GF-D8 (cell line): ENCODE results near the gene ARL4D.

Experiments
- DNase-seq: peaks from one replicate; lab custom pipeline; 2025; lab: John Stamatoyannopoulos, UW

Gene ARL4D

DNA sequence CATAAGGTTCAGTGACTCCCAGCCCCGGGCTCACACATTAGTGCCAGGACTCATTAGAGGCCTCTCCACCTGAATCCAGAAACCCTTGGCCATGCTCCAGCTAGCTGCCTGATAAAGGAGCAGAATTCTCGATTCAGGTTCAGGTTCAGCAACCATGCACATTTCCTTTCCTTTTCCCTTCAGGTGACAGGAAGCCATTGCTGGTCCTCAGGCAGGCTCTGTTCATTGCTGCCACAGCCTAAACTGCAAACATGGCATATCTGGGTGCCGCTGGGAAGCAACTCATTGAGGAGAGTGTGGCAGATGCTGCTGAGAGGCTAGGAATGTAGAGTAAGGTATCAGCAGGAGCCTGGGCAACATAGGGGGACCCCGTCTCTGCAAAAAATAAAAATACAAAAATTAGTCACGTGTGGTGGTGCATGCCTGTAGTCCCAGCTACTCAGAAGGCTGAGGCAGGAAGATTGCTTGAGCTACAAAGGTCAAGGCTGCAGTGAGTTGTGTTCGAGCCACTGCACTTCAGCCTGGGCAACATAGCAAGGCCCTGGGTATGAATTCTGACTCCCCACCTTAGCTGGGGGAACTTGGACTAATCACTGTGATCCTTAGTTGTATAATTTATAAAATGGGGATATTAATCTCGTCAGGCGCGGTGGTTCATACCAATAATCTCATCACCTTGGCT, 28.7 kb downstream of the ARL4D start:
- DNase-seq, result no peak

DNA sequence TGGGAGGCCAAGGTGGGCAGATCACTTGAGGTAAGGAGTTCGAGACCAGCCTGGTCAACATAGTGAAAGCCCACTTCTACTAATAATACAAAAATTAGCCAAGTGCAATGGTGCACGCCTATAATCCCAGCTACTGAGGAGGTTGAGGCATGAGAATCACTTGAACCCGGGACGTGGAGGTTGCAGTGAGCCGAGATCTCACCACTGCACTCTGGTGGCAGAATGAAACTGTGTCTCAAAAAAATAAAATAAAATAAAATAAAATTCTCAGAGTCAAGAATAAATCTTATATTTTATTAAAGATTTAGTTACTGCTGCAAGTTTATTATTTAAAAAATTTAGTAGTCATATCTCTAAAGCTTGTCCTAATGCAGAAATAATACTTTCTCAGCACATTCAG, 29.7 kb downstream of the ARL4D start:
- no peak for DNase-seq

DNA sequence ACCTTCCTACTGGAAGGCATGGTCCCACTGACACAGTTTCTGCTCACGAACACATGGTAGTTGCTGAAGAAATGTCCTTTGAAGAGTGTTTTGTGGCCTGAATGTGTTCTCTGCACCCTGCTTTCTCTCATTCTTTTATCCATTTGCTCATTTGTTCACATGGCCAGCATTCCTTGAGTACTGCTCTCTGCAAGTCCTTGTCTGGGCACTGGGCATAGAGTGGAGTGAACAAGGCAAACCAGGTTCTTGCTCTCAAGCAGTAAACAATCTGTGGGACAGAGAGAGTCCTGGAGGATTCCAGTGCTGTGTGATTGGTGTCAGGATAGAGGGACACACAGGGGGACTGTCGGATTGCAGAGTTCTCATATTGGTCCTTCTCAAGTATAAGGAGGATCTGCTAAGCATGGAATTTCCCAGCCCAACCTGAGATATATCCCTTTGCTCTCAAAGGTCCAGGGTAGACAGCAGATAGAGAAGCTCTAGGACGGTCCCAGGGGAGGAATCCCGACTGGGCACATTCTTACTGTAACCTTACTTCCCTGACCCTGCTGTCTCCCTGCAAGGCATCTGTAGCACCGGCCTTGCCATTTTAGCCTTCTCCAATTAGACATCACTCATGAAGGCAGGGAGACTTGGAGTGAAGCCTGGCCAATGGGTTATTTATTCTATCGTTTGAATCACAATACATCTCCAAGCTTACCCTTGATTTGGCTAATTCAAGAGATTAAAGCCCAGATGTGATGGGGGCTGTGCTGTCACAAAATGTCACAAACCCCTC, 32.3 kb downstream of the ARL4D start:
- no peak for DNase-seq

DNA sequence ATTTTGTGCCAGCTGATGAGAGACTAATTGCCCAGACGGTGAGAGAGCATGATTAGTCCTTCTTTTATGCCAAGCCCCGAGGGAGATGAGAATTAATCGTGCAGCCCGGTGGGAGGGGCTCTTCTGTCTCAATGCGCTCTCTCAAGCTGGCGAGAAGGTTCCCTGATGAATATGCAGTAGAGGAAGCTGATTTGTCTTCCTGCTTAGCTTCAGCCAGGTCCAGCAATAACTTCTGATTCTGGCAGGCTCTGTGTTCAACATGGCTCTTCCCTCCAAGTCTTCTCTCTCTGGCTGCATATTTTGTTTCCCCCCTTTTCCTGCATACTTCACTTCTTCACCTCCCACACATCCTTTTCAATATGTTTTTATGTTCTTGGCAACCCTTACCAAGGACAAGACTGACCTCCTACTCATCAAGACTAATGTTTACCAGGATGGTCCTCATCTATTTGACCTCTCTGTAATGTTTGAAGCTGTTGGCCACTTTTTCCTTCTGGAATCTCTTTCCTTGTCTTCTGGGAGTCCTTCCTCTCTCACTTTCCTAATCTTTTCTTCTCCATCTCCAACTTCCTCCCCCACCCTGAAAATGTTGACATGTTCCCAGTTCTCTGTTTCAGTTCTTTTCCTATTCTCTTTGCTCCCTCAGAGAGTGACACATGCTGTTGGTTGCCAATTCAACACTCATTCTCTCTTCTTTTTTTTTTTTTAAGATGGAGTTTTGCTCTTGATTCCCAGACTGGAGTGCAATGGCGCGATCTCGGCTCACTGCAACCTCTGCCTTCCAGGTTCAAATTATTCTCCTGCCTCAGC, 33.1 kb downstream of the ARL4D start:
- DNase-seq, result no peak

DNA sequence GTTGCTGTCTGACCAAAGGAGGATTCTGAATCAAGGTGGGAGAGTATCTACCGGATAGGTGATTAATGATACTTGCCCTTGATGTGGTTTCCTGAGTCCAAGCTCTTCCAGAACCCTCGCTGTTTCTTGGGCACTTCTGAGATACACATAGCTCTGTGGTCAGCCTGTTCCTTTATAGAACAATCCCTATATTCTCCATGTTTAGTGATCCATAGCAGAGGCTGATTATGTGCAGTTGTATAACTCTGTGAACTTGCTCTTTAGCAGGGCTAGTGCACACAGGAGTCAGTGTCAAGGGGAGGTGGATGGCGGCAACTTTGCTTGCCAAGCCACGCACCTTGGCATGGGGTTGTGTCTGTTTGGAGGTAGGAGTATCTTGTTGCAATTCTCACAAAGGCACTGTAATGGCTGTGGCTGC, 36.1 kb downstream of the ARL4D start:
- no peak for DNase-seq

DNA sequence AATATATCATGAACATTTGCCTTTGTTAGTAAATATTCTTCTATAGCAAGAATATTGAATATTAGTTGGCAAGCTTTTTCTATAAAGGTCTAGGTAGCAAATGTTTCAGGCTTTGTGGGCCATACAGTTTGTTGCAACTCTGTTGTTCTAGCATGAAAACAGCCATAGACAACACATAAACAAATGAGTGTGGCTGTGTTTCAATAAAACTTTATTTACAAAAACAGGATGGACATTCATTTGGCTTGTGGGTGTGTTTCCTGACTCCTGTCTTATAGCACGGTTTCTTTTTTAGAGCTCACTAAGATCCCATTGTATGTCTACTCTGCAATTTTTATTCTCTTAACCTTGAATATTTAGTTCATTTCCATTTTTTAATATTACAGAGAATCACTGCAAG, 39.0 kb downstream of the ARL4D start:
- DNase-seq, result no peak

DNA sequence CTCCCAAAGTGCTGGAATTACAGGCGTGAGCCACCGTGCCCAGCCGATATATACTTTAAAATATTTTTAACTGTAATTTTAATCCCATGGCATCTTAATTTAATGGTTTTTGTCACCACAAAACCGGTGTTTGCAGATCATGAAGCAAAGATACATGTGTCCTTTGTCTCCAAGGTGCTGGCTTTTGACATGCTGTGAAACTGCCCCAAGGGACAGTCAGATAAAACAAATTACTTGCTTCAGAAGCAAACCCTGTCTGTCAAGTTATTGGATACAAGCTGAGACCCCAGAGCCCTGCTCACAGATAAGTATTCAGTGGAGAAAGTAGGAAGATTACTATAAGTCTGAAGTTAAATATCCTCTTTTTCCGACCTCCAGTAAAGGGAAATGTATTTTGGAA, 39.8 kb downstream of the ARL4D start:
- no peak for DNase-seq

DNA sequence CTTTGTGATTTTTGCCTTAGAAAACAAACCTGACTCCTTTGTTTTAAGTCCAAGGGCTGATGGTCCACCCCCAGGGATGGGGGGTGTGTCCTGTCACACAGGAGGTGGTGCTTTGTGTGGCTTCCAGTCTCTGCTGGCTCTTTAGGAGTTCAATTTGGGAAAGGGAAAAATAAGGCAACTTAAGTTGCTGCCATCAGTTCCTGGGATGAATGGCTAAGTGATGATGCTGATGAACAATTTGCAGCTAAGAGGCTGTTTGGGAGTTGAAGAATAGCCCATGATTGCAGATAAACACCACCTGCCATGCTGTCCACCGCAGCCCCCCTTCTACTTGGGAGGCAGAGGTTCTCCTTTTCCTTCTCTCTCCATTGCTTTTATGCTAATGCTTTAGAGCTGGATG, 40.2 kb downstream of the ARL4D start:
- DNase-seq, result no peak

DNA sequence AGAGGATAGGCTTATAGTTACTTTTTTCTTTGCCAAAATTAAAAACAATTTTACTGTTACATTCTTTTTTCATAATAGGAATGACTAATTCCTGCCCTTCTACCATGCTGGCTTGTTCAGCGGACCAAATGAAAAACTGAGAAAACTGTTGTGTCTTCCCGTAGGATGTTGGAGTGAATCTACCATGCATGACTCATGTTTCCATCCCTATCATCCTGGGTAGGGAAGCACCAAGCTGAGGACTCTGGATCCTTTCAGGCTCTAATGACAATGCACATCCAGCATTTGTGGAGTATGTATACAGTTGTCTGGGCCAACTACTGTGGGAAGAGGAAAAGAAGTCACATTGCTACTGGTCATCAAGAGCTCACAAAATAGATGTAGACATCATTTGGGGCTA, 43.9 kb downstream of the ARL4D start:
- no peak for DNase-seq

DNA sequence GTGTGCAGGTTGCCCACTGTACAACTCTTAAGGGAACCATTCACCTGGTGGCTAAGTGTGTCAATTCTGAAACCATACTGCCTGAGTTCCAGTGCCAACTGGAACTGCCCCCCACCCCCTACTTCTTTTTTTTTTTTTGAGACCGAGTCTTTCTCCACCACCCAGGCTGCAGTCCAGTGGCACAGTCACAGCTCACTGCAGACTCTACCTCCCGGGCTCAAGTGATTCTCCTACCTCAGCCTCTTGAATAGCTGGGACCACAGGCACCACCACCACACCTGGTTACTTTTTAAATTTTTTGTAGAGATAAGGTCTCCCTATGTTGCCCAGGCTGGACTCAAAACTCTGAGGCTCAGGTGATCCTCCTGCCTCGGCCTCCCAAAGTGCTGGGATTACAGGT, 44.6 kb downstream of the ARL4D start:
- DNase-seq, result no peak

DNA sequence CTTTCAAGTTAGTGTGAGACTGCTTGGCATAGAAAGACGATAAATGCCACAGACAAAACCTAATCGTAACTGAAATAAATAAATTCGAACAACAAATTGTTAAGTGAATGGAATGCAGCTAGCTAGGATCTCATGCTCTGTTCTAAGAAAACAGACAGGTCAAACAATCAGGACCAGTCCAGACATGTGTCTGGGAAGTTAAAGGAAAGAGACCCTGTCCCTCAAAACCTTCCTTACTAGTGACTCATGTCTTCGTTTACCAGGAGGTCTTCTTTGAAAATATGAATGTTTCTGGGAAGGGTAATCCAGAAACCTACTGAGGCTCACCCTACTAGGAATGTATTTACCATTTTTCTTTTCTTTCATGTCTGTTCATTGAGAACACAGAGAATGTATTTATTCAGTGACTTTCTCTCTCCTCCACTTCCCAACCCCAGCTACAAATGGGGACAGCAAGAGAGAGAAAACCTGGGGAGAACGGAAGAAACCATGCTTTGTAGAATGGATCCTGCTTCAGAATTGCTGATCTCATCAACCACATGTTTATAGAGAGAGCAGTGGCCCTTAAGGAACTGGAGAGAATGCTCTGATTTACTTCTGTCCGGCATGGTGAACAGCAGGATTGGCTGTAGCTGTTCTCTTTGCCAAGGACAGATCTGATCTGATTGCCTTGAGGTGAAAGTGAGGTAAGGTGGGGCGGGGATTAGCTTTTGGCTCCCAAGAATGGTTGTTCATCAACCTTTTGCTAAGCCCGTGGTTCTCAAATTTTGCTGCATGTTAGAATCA, 45.6 kb downstream of the ARL4D start:
- DNase-seq, result no peak

DNA sequence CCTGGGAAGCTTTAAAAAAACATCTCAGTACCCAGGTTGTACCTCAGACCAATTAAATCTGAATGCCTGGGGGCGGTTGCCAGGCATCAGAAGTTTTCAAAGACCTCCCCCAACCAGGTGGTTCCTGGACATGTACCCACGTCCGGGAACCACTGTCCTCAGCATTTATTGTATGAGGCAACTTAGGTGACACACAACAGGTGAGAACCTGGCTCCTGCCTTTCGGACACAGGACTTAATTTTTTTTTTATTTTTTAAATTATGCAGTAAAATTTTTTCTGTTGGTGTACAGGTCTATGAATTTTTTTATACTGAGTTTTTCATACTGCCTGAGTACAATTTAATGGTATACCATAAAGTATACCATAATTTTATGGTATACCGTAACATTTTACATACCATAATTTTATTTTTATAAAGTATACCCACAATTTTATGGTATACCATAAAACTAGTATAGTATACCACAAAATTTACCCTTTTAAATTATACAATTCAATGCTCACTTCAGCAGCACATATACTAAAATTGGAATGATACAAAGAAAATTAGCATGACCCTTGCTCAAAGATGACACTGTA, 46.3 kb downstream of the ARL4D start:
- no peak for DNase-seq

DNA sequence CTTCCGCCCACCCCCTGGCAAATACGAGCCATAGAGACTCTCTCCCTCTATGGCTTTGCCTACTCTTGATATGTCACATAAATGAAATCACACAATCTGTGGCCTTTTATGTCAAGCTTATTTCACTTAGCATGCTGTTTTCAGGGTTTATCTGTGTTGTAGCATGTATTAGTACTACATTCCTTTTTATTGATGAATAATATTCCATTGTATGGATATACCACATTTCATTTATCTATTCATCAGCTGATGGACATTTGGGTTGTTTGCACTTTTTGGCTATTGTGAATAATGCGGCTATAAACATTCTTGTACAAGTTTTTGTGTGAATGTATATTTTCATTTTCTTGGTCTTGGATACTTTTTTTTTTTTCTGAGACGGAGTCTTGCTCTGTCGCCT, 48.0 kb downstream of the ARL4D start:
- DNase-seq, result no peak

DNA sequence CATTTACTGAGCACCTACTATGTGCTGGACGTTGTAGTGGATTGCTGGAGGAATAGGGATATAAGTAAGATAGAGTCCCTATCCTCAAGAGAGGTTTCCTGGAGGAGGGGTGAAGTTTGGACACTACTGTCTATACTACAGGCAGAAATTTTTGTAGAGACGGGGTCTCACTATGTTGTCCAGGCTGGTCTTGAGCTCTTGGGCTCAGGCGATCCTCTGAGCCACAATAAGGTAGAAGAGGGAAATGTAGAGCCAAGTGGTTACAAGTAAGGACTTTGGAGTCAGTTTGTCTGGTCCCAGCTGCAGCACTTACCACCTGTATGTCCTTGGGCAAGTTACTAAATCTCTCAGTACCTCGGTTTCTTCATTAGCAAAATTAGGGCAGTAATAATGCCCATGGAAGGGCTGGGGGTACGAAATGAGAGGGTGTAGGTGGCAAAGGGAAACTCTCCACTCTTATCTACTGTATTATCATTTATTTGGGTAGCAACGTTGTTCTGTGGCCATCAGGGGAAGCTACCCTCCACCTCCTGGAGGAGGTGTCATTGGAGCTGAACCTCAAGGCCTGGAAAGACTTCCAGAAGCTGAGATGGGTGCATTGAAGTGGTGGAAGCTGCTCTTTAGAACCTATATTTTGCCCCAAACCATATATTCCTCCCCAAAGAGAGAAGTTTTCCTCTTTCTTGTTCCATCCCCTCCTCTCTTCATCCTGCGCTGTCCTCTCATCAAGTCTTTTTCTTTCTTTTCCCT, 50.1 kb downstream of the ARL4D start:
- no peak for DNase-seq

DNA sequence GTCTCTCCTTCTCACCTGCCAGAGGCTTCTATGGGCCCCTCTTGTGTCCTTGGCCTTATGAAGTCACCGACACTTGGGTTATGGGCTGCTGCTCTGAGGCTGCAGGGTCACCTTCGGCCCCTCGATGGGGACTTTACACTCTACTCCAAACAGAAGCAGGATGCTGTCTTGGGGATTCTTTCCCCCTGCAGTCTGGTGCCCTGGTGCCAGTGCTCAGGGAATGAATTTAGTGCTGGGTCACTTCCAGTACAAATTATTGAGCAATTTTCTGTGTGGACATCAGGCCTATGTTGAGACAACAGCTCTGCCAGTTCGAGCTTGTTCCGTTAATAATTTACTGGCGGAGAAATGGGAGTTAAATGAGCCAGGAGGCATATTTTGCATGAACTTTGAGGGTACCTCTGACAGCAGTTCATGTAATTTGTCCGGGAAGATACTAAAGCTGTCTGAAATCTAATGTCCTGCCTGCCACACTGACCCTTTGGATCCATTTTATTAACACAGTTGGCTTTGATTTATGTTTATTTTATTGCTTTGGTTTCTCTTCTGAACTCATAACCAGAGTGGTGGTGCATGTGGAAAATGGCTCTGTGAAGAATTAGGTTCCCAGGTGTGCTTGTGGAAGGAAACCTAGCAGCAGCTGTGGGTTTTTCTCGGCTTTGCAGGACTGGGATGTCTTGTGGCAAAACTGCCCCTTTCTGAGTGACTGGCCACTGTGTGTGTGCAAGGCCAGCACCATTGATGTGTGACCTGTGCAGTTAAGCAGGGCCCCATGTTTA, 50.9 kb downstream of the ARL4D start:
- DNase-seq, result no peak
